DOHH2 (cell line): Measurements from ENCODE around the gene AP1B1.

Experiments
- CTCF ChIP-seq: fragments of 200-600 bp; sonication (generic); IDR thresholded peaks from one replicate; pipeline ENCODE4 v1.5.1; 2014; ENCODE audit warnings: antibody characterized with exemption, mild to moderate bottlenecking, low read depth, low read length; ENCODE audit not compliant: poor library complexity, severe bottlenecking
- EZH2phosphoT487 ChIP-seq: fragments of 200-600 bp; sonication (generic); IDR thresholded peaks from 2 replicates; pipeline ENCODE4 v1.6.1; 2017; ENCODE audit warnings: borderline replicate concordance, mild to moderate bottlenecking, antibody characterized with exemption, low read length, moderate library complexity, mixed read lengths

GRCh38 chr22:29310065-29310862 is 78.1 kb downstream of the AP1B1 start:
- no peak for TF ChIP-seq CTCF
- TF ChIP-seq EZH2phosphoT487, result no peak
